ENCODE data around the gene DUOX1.
A peak's percentile ranks its signal among the peaks of the same experiment; 100 is the strongest.
"Not testable (repeated sequence)": the region's sequence is repeated elsewhere in the genome, so short reads cannot be mapped to it uniquely, and the experiment has no call there.

DUOX1 gene

DNA sequence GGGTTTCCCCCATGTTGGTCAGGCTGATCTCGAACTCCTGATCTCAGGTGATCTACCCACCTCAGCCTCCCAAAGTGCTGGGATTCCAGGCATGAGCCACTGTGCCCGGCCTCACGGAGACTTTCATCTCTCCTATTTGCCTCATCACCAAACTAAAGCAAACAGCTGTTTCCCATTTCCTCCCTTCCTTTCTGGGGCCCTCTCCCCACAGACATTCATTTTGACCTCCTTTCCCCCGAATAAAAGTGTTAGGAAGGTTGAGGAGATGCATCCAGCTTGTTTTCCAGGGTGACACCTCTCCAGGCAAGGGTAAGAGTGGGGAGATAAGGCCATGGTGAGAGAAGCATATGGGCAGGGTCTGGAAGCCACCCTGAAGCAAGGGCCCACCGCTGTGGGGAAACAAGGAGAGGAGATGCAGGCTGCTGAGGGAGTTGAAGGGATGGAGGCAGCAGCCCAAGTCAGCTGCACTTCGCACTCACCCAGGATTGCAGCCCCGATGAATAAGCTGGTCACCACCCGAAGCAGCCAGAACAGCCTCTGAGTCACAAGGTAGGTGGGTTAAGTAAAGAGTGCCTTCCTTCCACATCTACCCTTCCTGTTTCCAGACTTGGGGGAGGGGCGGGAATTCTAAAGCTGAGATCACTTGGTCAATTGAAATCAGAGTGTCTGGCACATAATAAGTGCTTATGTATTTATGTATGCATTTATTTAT is 7.9 kb upstream of the DUOX1 start:
- no peak for DNase-seq

DNA sequence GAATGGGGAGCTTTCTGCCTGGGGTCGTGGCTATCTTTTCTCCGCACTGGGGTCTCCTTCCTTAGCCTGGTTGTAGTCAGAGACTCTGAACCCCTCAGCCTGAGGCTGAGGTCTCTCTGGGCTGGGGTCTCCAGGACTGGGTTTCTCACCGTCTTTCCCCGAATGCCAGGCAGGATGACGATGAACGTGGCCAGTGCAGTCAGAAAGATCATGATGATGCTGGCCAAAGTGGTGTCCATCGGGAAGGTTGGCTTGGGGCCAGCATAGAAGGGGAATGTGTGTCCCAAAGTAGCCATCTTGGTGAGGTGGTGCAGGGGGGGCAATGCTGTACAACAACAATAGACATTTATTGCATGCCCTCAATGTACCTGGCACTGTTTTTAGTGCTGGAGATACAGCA is 7.1 kb upstream of the DUOX1 start:
- no peak for DNase-seq

DNA sequence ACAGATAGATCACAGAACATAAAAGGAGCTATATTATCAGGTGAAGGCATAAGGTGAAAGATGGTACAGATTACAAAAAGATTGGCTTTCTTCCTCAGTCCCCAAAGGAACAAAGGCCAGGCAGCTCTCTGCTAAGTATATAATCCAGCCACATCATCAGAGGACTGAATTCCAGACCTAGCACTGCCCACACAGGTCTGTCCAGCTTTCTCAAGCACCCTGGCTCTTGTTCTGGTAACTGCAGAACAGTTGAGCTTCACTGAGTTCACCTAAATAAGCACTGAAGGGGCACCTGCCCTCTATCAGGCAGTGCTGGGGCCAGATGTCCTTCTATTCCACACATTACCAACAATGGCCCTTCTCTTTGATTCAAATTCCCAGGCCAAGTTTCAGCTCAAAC is 6.4 kb upstream of the DUOX1 start:
- DNase-seq, result no peak

DNA sequence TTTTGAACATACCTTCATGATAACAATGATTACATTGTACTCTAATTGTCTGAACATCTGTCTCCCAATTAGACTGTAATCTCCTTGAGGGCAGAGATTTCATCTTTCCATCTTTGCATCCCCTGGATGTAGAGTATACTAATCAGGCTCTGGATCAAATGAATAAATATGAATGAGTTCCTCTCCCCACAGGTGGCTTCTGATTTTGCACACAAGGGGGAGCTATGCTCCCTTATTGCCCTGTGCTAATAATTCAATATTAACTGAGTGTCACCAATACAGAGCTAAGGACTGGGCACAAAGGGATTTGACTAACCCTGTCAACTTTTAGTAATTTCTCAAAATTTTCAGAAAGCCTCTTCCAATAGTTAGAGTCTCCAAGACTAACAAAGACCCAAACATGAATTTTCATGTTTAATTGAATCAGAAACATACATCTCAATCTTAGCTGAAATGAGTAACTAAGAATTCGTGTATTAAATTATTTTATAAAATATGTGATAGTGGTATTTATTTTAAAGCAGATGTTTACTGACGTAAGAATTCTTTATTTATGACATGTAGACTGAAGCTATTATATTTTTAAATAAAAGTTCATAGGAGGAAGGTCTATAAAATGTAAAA is 3.1 kb upstream of the DUOX1 start:
- DNase-seq, result peak; percentile 43

DNA sequence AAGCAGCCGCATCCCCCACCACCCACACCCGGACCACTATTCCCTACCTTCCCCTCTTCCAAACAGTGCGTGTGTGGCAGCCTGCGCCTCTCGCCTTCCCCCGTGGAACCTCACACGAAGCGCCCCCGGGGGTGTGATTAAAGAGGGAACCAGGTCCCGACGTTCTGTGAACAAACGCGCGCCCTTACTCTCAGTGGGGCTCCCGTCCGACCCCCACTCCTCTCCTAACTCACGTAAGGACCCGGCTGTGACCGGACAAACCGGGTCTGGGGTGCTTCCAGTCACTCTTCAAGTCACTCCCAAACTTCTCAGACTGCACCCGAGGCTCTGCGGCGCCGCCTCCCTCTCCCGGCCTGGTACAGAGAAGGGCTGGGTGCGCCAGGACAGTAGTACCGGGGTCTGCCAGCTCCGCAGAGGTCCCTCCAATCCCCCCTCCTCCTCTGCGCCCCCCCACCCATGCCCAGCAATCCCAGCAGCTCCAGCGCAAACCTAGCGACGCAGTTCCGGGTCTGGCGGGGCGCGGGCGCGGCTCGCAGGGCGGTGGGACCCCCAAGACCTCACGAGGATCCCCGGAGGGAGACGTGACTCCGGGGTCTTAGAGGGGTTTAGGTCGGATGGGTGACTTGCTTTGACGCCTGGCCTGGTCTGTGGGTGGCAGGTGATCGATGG is 689 bp upstream of the DUOX1 start:
- no peak for DNase-seq

DNA sequence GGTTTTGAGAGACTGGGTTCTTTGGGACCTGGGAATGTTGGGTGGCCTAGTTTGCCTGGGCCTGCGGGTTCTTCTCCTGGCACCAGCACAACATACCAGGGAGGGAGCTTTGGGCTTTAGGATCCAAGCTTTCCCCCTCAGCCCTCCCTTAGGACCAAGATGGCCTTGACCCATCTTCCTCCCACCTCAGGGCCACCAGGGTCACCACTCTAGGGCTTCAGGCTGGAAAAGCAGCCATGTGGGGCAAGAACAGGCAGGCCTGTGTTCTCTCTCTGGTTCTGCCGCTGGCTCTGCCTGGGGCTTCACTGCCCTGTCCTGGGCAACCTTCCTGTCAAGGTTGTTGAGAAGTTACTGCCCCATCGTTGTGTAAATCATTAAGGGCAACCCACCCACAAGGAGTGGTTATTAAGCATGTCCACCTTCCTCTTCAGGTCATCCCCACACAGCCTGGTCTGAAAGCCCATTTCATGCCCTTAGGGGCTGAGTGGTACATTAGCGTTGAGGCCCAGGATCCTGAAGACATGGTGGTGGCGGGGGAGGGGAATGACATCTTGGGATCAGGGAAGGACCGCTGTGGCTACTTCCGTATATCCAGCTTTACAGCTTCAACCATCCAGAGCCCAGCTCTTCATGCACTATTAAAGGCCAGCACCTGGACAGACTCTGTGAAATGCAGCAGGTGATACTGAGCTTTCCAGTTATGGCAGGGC is 652 bp downstream of the DUOX1 start:
- DNase-seq, result no peak

DNA sequence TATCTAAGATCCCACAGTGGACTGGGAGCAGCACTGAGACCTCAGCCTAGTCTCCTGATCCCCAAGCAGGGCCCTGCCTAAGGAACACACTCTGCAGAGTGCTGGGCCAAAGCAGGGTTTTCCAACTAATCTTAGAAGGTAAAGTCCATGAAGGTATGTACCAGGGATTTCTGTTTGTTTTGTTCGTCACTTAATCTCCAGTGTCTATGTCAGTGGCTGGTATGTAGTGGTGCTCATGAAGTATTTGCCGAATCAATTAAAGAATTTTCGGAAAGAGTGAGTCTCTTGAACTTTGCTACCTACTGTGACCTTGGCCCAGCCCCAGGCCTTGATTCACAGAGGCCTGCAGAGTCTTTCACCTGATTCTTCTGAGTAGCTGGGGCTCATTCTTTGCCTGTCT is 1.7 kb downstream of the DUOX1 start:
- no peak for DNase-seq

DNA sequence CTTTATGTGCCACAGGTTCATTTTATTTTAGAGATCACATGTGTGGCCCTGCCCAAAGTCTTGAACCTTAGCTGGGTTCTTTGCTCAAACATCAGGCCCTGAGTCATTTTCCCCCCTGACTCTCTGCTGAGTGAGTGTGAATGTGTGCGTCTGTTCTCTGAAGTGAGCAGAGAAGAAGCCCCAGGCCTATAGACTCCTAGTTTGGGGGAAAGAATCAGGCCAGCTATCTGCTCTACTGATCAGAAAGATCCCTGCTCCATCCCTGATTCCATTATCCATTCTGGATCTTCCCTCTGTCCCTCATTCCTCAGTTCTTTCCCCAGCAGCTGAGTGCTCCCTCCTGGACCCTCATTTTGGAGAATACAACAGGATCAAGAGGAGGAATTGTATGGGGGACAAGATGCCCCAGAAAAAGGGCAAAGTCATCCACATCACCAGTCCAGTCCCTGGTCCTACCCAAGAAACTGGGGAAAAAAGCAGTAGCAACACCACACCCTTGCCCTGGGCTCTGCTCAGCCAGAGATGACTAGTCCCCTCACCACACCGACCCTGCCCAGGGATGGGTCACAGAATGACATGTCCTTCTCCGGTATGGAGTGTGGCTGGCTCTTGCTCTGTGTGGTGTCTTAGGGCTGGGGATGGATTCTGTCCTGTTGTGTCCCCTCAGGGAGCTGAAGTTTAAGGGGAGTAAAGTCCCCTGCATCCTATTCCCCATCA is 3.2 kb downstream of the DUOX1 start:
- no peak for DNase-seq

DNA sequence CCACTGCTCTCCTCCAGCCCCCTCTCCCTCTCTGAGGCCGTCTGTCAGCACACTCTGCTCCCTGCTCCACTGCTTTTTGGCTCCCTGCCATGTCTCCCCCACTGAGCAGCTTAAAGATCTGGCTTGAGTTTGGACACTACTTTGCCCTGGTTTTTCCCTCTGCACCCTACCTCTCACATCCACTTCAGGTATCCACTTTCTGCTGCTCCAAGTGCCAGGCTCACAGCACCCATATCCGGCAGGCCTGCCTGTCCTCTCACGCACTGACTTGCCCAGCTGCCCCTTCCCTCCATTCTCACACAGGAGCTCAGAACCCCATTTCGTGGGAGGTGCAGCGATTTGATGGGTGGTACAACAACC is 3.7 kb downstream of the DUOX1 start:
- no peak for DNase-seq

DNA sequence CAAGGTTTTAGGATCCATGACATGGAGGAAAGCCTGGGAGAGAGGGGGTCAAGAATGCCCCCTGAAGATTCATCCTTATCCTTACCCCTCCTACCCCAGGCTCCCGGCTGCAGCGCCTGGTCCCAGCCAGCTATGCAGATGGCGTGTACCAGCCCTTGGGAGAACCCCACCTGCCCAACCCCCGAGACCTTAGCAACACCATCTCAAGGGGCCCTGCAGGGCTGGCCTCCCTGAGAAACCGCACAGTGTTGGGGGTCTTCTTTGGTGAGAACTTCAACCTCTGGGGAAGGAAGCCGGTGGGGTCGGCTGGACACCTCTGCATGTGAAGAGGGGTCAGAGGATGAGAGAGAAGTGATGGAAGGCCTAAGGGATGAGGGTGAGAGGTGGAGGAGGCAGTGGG is 4.3 kb downstream of the DUOX1 start:
- DNase-seq, result no peak

DNA sequence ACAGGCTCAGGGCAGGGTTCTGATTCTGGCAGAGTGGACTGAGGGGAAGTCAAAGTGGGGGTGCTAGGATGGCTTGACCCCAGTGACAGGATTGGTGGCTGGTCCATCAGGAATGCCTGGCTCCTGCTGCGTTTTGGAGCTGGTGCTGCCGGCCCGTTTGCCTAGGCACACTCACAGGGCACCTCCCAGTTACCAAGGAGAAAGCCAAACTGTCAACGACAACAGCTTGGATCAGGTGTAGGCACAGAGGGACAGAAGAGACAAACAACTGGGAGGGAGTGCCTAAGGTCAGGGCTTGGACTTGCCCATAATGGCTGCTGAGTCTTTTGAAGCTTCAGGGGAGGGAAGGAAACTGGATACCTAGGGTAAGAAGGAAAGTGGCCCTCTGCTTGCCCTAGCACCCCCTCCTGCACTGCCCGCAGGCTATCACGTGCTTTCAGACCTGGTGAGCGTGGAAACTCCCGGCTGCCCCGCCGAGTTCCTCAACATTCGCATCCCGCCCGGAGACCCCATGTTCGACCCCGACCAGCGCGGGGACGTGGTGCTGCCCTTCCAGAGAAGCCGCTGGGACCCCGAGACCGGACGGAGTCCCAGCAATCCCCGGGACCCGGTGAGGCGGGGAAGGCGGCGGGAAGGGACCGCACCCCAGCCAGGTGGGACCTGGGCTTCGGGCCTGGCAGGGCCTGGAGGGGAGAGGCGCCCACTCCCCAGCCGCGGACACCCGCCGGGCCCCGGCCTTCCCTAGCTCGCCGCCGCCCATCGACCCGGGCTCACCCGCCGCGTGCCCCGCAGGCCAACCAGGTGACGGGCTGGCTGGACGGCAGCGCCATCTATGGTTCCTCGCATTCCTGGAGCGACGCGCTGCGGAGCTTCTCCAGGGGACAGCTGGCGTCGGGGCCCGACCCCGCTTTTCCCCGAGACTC is 5.1 kb downstream of the DUOX1 start:
- no peak for DNase-seq

DNA sequence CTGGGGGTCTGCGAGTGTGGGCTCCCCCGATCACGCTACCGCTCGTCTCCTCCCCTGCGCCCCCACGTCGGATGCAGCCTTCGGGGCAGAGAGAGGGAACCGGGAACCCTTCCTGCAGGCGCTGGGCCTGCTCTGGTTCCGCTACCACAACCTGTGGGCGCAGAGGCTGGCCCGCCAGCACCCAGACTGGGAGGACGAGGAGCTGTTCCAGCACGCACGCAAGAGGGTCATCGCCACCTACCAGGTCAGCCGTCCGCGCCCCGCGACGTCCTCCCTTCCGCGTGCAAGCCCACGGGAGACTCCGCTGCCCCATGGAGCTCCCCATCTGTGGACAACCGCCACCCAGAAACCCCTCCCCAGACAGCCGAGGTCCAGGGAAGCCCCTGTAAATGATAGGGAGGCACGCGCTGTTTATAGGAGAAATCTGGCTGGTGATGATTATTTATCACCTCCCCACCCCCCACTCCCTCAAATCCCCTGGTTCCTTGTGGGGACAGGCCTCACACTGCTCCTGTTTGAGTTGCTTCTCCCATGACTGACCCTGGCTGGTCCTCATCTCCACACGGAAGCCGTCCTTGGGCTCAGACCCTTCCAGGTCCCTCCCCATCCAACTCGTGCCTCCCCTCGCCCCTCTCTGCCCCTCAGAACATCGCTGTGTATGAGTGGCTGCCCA is 6.0 kb downstream of the DUOX1 start:
- DNase-seq, result not testable (repeated sequence)

DNA sequence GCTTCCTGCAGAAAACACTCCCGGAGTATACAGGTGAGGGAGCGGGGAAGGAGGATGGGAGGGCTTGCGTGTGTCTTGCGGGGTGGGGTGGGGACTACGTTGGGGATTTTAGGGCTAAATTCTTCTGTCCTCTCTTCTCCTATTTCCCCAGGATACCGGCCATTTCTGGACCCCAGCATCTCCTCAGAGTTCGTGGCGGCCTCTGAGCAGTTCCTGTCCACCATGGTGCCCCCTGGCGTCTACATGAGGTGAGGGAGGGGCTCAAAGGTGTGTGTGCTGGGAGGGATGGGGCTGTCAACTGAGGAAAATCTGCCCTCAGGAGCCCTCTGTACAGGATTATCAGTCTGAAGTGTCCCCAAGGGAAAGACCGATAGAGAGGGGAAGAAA is 6.6 kb downstream of the DUOX1 start:
- no peak for DNase-seq

DNA sequence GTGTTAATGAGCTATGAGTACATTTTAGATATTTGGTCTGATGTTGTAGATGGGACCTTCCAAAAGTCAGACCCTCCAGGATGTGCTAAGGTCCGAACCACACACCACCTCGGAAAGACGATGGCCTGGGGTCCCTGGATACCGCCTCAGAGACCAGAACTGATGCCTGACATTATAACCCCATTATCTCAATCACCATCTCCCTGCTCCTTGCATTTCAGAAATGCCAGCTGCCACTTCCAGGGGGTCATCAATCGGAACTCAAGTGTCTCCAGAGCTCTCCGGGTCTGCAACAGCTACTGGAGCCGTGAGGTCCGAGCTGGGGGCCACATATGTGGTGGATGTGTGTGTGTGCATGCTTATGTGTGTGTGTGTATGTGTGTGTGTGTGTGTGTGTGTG is 7.9 kb downstream of the DUOX1 start:
- DNase-seq, result no peak

DNA sequence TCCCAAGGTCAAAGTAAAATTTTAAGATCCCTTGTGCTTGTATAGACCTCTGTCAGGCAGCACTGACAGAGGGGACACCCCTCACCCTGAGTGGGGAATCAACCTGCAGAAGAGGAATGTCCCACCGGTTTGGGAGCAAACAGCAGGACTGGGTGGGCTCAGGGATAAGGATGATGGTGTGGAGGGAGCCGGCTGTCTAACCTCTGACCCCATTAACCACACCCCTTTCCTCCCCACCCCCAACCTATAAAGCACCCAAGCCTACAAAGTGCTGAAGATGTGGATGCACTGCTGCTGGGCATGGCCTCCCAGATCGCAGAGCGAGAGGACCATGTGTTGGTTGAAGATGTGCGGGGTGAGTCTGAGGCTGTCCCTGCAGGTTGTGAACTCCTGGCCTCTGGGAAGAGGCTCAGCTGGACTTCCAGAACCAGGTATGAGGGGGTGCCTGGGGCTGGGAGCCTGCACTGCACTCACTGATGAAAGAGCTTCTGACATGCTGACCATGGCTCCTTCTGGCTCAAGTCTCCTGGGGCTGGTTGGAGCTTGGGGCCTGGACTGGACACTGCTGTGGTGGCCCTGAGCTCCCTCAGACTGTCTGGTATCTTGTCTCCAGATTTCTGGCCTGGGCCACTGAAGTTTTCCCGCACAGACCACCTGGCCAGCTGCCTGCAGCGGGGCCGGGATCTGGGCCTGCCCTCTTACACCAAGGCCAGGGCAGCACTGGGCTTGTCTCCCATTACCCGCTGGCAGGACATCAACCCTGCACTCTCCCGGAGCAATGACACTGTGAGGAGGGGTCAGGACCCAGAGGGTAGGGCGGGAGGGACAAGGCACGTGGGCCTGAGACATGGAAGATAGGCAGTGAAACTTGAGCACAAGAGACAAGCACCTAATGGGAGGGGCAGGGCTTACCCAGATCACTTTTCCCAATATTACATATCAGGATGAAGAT is 9.3 kb downstream of the DUOX1 start:
- DNase-seq, result no peak

DNA sequence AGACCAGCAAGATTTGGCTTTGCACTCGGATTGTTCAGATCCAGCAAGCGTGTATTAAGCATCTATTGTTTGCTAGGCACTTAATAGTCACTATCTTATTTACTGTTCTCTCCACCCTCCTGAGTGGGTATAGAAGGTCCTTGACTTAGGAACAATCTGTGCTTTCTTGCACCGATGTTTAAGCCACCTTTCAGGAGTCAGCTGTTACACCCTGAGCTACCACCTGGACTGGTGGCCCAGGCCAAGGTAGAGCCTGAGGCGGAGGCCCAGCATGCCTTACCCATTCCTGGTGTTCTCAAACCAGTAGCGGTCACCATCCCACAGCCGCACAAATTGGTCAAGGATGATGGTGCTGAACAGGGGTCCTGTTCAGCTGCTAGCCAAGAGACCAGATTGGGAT is 10.0 kb downstream of the DUOX1 start:
- DNase-seq, result no peak

DNA sequence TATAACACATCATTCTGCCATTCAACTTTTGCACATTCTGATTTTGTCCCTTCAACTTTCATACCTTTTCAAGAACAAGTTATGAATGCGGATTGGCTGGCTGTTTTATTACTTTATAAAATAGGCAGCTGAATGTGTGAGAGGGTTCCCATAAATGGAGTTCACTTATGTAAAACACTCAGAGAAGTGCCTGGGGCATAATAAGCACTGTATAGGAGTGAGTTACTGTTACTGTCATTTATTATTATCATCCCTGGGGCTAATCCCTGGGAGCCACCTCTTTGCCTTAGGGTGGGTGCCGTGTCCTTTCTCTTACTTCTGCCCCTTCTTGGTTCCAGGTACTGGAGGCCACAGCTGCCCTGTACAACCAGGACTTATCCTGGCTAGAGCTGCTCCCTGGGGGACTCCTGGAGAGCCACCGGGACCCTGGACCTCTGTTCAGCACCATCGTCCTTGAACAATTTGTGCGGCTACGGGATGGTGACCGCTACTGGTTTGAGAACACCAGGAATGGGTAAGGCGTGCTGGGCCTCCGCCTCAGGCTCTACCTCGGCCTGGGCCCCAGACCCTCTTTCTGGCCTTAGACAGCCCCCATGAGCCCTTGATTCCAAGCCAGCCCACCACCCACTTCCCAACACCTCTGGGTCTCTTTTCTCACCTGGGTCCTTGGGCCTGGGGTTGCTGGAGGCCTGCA is 10.9 kb downstream of the DUOX1 start:
- no peak for DNase-seq

DNA sequence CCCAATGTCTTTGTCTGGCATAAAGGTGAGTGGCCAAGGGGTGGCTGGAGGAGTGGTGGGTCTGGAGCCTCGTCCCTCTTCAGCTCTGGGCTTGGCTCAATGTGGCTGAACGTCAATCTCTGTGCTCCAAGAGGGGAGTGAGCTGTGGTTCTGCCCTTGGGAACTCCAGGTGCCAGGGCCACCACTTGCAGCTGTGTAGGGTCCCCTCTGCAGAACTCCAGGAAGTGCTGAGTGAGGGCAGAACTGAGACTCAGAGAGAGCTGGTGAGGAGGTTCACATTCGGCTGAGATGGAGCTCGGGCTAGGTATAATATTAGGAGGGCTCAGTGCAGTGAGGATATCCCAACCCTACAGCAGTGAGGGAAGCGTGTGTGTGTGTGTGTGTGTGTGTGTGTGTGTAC is 11.6 kb downstream of the DUOX1 start:
- no peak for DNase-seq

DNA sequence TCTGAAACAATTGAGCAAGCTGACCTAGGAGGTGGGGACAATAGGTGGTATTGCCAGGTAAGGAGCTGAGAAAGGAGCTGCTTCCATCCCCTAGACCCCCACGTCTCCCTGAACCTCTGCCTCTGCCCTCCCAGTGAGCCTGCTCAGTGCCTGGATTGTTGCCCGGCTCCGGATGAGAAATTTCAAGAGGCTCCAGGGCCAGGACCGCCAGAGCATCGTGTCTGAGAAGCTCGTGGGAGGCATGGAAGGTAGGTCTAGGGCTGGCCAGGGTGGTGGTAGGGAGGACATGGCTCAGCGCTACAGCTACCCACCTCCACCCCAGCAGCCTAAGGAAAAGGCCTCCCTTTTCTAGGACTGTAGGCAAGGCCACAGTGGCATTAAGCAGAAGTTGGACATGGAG is 13.3 kb downstream of the DUOX1 start:
- no peak for DNase-seq

DNA sequence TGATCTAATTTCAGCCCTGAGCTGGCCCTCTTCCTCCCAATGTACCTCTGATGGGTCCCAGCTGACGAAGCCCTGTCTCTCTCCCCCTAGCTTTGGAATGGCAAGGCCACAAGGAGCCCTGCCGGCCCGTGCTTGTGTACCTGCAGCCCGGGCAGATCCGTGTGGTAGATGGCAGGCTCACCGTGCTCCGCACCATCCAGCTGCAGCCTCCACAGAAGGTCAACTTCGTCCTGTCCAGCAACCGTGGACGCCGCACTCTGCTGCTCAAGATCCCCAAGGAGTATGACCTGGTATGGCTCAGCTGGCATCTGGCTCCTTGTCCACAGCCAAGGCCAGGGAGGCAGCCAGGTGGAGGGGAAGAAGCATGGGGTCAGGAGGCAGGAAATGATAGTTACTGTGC is 14.2 kb downstream of the DUOX1 start:
- no peak for DNase-seq
